Hepatocyte (in vitro differentiated cells): Measurements from ENCODE around the gene GSTO1. TPM values are rescaled to one million over a fixed set of nuclear protein-coding genes. Genes with fewer than 3 reads are reported as not detected.

Experiments
- DNase-seq: peaks from one replicate; pipeline ENCODE4 v3.0.0-alpha.2; 2016; ENCODE audit warnings: low spot score
- H2AFZ ChIP-seq: fragments of 200-600 bp; sonication (generic); 2 replicates; pipeline ENCODE4 v1.6.0; 2016; ENCODE audit warnings: antibody characterized with exemption, mild to moderate bottlenecking
- H3K27ac ChIP-seq: fragments of 200-600 bp; sonication (generic); 2 replicates; pipeline ENCODE4 v1.5.1; 2016; ENCODE audit warnings: mild to moderate bottlenecking
- H3K27me3 ChIP-seq: fragments of 200-600 bp; sonication (generic); 2 replicates; pipeline ENCODE4 v1.6.1; 2016
- H3K36me3 ChIP-seq: fragments of 200-600 bp; sonication (generic); replicated peaks from 2 replicates; pipeline ENCODE4 v1.5.1; 2016; ENCODE audit warnings: low read depth; ENCODE audit not compliant: insufficient read depth
- H3K4me1 ChIP-seq: fragments of 200-600 bp; sonication (generic); 2 replicates; pipeline ENCODE4 v1.5.1; 2016; ENCODE audit warnings: mild to moderate bottlenecking, moderate library complexity; ENCODE audit not compliant: insufficient read depth
- H3K4me2 ChIP-seq: fragments of 200-600 bp; sonication (generic); 2 replicates; pipeline ENCODE4 v1.6.0; 2016
- H3K4me3 ChIP-seq: fragments of 200-600 bp; sonication (generic); 2 replicates; pipeline ENCODE4 v1.5.1; 2016; ENCODE audit warnings: mild to moderate bottlenecking
- H3K79me2 ChIP-seq: fragments of 200-600 bp; sonication (generic); 2 replicates; pipeline ENCODE4 v1.6.0; 2017; ENCODE audit warnings: mild to moderate bottlenecking
- H3K9me2 ChIP-seq: fragments of 200-600 bp; sonication (generic); replicated peaks from 2 replicates; pipeline ENCODE4 v1.6.0; 2017; ENCODE audit warnings: mild to moderate bottlenecking; ENCODE audit not compliant: insufficient read depth
- H3K9me3 ChIP-seq: fragments of 200-600 bp; sonication (generic); 2 replicates; pipeline ENCODE4 v1.5.1; 2016; ENCODE audit warnings: low read depth, mild to moderate bottlenecking
- H4K20me1 ChIP-seq: fragments of 200-600 bp; sonication (generic); 2 replicates; pipeline ENCODE4 v1.6.0; 2016; ENCODE audit warnings: mild to moderate bottlenecking; ENCODE audit not compliant: insufficient read depth, poor library complexity, severe bottlenecking
- EZH2 ChIP-seq: fragments of 200-600 bp; sonication (generic); IDR thresholded peaks from 2 replicates; pipeline ENCODE4 v1.6.1; 2016; ENCODE audit warnings: antibody characterized with exemption, mild to moderate bottlenecking, borderline replicate concordance
- EZH2phosphoT487 ChIP-seq: fragments of 200-600 bp; sonication (generic); IDR thresholded peaks from one replicate; pipeline ENCODE4 v1.6.1; 2018; ENCODE audit warnings: antibody characterized with exemption, mild to moderate bottlenecking, low read depth, moderate library complexity; ENCODE audit not compliant: unreplicated experiment, severe bottlenecking
- WGBS: methylation state at CpG from one replicate; pipeline ENCODE4 v1.1.6; 2016; ENCODE audit warnings: low lambda C conversion rate; ENCODE audit errors: missing lambda C conversion rate; 5-methylcytosine and 5-hydroxymethylcytosine counted together
- polyA plus RNA-seq: library from polyadenylated mRNA; unstranded; fragments of >200 nt; fragmentation: Nextera tagmentation; extraction: Ambion mirVana; gene quantifications from 2 replicates; pipeline ENCODE4 v1.2.1, GENCODE V29; 2016
- total RNA-seq: library from RNA; depleted of rRNA; stranded (reverse); fragments of >200 nt; gene quantifications from 2 replicates; pipeline ENCODE4 v1.2.3, GENCODE V29; 2014
- TF ChIP-seq, protein P1 (sequence below): fragments of 200-600 bp; sonication (generic); IDR thresholded peaks from 2 replicates; pipeline ENCODE4 v1.5.1; 2016; ENCODE audit warnings: antibody characterized with exemption, mild to moderate bottlenecking; ENCODE audit not compliant: poor library complexity

The GSTO1 gene
- total and polyA plus RNA-seq, 2 experiments from 2014 or later, result 220 to 328 TPM

DNA sequence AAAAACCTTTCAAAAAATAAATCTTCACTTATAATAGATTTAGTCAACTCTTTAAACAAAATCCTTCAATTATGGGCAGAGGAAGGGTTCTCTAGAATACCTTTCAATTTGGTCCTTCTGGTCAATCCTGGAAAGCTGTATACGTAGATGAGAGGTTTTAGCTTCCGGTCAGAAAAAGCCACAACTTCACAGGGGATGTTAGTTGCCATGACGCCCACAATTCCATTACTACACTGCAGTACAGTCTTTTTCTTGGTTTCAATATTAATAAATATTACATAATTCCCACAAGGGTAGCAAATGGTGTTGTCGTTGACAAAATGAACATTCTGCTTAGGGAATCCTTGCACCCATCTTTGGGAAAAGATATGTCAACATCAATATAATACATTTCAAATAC is 24.2 kb upstream of the GSTO1 start:
- H3K27me3 ChIP-seq, result no peaks in the 10 kb centered on the region
- no peaks in the 10 kb centered on the region for H3K4me1 ChIP-seq
- H2AFZ ChIP-seq, result no peak overlapping the region
- no peaks in the 10 kb centered on the region for H3K36me3 ChIP-seq
- H3K9me3 ChIP-seq, result no peaks in the 10 kb centered on the region
- no peaks in the 10 kb centered on the region for H3K79me2 ChIP-seq
- 93% methylated on average over 4 of the region's 4 CpGs for WGBS
- H3K9me2 ChIP-seq, result no peaks in the 10 kb centered on the region
- no peak overlapping the region for H3K4me2 ChIP-seq
- no peak overlapping the region for H3K27ac ChIP-seq
- no peak for TF ChIP-seq EZH2phosphoT487
- TF ChIP-seq EZH2, result no peak
- TF ChIP-seq, protein P1, sequence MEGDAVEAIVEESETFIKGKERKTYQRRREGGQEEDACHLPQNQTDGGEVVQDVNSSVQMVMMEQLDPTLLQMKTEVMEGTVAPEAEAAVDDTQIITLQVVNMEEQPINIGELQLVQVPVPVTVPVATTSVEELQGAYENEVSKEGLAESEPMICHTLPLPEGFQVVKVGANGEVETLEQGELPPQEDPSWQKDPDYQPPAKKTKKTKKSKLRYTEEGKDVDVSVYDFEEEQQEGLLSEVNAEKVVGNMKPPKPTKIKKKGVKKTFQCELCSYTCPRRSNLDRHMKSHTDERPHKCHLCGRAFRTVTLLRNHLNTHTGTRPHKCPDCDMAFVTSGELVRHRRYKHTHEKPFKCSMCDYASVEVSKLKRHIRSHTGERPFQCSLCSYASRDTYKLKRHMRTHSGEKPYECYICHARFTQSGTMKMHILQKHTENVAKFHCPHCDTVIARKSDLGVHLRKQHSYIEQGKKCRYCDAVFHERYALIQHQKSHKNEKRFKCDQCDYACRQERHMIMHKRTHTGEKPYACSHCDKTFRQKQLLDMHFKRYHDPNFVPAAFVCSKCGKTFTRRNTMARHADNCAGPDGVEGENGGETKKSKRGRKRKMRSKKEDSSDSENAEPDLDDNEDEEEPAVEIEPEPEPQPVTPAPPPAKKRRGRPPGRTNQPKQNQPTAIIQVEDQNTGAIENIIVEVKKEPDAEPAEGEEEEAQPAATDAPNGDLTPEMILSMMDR, result no peak
- no peaks in the 10 kb centered on the region for H4K20me1 ChIP-seq
- H3K4me3 ChIP-seq, result no peak overlapping the region
- no peak for DNase-seq

GRCh38 chr10:104231784-104232612 is 22.7 kb upstream of the GSTO1 start, which contains the start of gene CFAP43:
Gene CFAP43 (minus strand): TSS chr10:104232364. CDS start chr10:104232246, 118 bp downstream.
- under 1% methylated on average over 48 of the region's 60 CpGs for WGBS
- H3K27ac ChIP-seq, result peak within 1 kb of the TSS; percentile 36

DNA sequence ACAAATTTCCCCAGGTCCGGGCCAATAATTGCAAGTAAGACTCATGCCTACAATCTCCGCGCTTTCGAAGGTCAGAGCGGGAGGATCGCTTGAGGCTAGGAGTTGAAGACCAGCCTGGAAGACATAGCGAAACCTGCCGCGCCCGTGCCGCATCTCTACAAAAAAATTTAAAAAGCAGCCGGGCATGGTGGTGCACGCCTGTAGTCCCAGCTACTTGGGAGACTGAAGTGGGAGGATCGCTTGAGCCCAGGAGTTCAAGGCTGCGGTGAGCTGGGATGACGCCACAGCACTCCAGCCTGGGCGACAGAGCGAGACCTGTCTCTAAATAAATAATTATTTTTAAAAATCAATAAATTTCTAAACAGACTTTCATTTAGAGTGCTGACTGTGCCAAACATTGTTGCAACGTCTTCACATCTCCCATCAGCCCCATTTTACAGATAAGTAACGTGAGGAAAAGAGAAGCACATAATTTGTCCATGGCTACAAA is 22.0 kb upstream of the GSTO1 start:
- peak overlapping the region; percentile 35 for H3K4me3 ChIP-seq
- peak overlapping the region; percentile 78 for H3K4me2 ChIP-seq
- no peak for DNase-seq
- H2AFZ ChIP-seq, result peak overlapping the region; percentile 84
- no peaks in the 10 kb centered on the region for H3K4me1 ChIP-seq
- no peak overlapping the region for H3K27ac ChIP-seq
- H3K79me2 ChIP-seq, result no peaks in the 10 kb centered on the region
- H3K36me3 ChIP-seq, result no peaks in the 10 kb centered on the region
- H3K9me3 ChIP-seq, result no peaks in the 10 kb centered on the region
- no peaks in the 10 kb centered on the region for H3K27me3 ChIP-seq
- WGBS, result 35% methylated on average over 20 of the region's 20 CpGs
- H4K20me1 ChIP-seq, result no peaks in the 10 kb centered on the region
- no peaks in the 10 kb centered on the region for H3K9me2 ChIP-seq
- TF ChIP-seq EZH2 (no peak), EZH2phosphoT487 (no peak)
- TF ChIP-seq, protein P1, result no peak

More at GRCh38 chr10:104231784-104232612, 22.7 kb upstream of the GSTO1 start, which contains the start of gene CFAP43:
- H3K79me2 ChIP-seq, result no peaks in the 10 kb centered on the region
- no peaks in the 10 kb centered on the region for H3K9me3 ChIP-seq
- no peaks in the 10 kb centered on the region for H4K20me1 ChIP-seq
- H3K36me3 ChIP-seq, result no peaks in the 10 kb centered on the region
- H3K9me2 ChIP-seq, result no peaks in the 10 kb centered on the region
- no peaks in the 10 kb centered on the region for H3K27me3 ChIP-seq
- H3K4me1 ChIP-seq, result no peaks in the 10 kb centered on the region
- peak within 1 kb of the TSS; percentile 83 for H3K4me2 ChIP-seq
- TF ChIP-seq, protein P1, result no peak
- TF ChIP-seq EZH2phosphoT487, result no peak
- TF ChIP-seq EZH2, result no peak
- H2AFZ ChIP-seq, result peak within 1 kb of the TSS; percentile 84
- peak; percentile 97 for DNase-seq
- peak within 1 kb of the TSS; percentile 41 for H3K4me3 ChIP-seq
